GM13977 (cell line): ENCODE results near the gene TMEM86A.

Experiments
- DNase-seq: peaks from one replicate; pipeline ENCODE4 v3.0.0; 2012; ENCODE audit warnings: low spot score
- CTCF ChIP-seq: IDR thresholded peaks from 2 replicates; pipeline ENCODE4 v1.5.1; 2012; ENCODE audit warnings: mild to moderate bottlenecking, control low read depth; ENCODE audit not compliant: insufficient read depth; ENCODE audit errors: extremely low read depth, missing control alignments
- in situ Hi-C: fragments of 300-500 bp; cut with MboI; formaldehyde crosslinking; loops from one replicate; pipeline ENCODE4 v1.12.0; 2022; ENCODE audit warnings: low sequenced_read_pairs, low pct_unique_long_range_greater_than_20kb, mixed read lengths, inconsistent platforms; ENCODE audit not compliant: unreplicated experiment

TMEM86A gene

GRCh38 chr11:18700872-18701271 lies 2.3 kb downstream of the TMEM86A start:
- no peak for TF ChIP-seq CTCF

GRCh38 chr11:18701614-18702216 lies 3.1 kb downstream of the TMEM86A start:
- no peak for DNase-seq
- TF ChIP-seq CTCF = no peak
- in situ Hi-C loops = no loop called here

More at GRCh38 chr11:18700872-18701271, 2.3 kb downstream of the TMEM86A start:
- no peak for DNase-seq
- in situ Hi-C loops = no loop called here

- no peak for DNase-seq
- no peak for TF ChIP-seq CTCF
- in situ Hi-C loops = no loop called here
These were observed 4.6 kb downstream of the TMEM86A start for GRCh38 chr11:18703001-18703763.

GRCh38 chr11:18704045-18704645 lies 5.6 kb downstream of the TMEM86A start:
- in situ Hi-C loops = no loop called here
- TF ChIP-seq CTCF = no peak
- no peak for DNase-seq

GRCh38 chr11:18704698-18705097 lies 6.1 kb downstream of the TMEM86A start:
- in situ Hi-C loops = no loop called here
- no peak for DNase-seq
- TF ChIP-seq CTCF = no peak

GRCh38 chr11:18705651-18706281 lies 7.2 kb downstream of the TMEM86A start:
- TF ChIP-seq CTCF = no peak

More at GRCh38 chr11:18705651-18706281, 7.2 kb downstream of the TMEM86A start:
- in situ Hi-C loops = no loop called here
- DNase-seq = no peak
